Effector memory CD4-positive, alpha-beta T cell (primary cell): ENCODE results near the gene RSBN1L.

ENCODE experiments used
- DNase-seq, 3 donors: peaks; one replicate each; pipeline ENCODE4 v3.0.0-alpha.2; 2020
- H3K27ac ChIP-seq: 2 replicates; pipeline ENCODE4 v1.7.0; 2013; ENCODE audit warnings: mild to moderate bottlenecking, low read length, moderate library complexity; ENCODE audit not compliant: insufficient read depth, poor library complexity, severe bottlenecking
- H3K27me3 ChIP-seq: replicated peaks from 2 replicates; pipeline ENCODE4 v1.7.0; 2013; ENCODE audit warnings: mild to moderate bottlenecking, low read length; ENCODE audit not compliant: insufficient read depth, control insufficient read depth, poor library complexity, severe bottlenecking
- H3K36me3 ChIP-seq: 2 replicates; pipeline ENCODE4 v1.7.0; 2013; ENCODE audit warnings: mild to moderate bottlenecking, low read length, moderate library complexity; ENCODE audit not compliant: control insufficient read depth, insufficient read depth
- H3K4me1 ChIP-seq: 2 replicates; pipeline ENCODE4 v1.7.0; 2013; ENCODE audit warnings: low read length, mild to moderate bottlenecking; ENCODE audit not compliant: control insufficient read depth, insufficient read depth, poor library complexity, severe bottlenecking
- H3K4me3 ChIP-seq: 2 replicates; pipeline ENCODE4 v1.7.0; 2013; ENCODE audit warnings: low read length, low read depth, mild to moderate bottlenecking; ENCODE audit not compliant: insufficient read depth, poor library complexity, severe bottlenecking
- H3K9me3 ChIP-seq: 2 replicates; pipeline ENCODE4 v1.7.0; 2013; ENCODE audit warnings: mild to moderate bottlenecking, low read length, moderate library complexity; ENCODE audit not compliant: control insufficient read depth

RSBN1L gene

DNA sequence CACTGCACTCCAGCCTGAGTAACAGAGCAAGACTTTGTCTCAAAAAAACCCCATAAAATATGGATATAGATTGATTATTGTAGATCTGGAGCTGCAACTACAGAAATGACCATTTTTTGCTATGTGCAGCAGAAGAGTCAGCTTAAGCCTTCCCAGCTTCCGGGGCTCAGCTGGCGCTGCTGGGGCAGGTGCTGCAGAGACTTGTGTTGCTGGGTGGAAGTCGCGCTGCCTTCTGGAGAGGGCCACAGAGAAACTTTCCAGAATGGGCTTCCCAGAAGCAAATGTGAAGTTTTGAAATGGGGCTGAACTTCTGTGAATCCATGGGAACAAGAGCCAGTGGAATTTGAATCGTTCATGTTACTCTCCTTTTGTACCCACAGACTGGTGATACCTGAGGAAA is 37.3 kb upstream of the RSBN1L start:
- no peak overlapping the region for H3K27ac ChIP-seq
- no peaks in the 10 kb centered on the region for H3K9me3 ChIP-seq
- H3K36me3 ChIP-seq, result no peaks in the 10 kb centered on the region
- no peaks in the 10 kb centered on the region for H3K27me3 ChIP-seq
- no peak overlapping the region for H3K4me3 ChIP-seq
- H3K4me1 ChIP-seq, result no peaks in the 10 kb centered on the region
- DNase-seq, result no peak

GRCh38 chr7:77661816-77662215 is 34.4 kb upstream of the RSBN1L start:
- Histone ChIP-seq H3K36me3 (no peaks in the 10 kb centered on the region), H3K4me3 (no peak overlapping the region), H3K9me3 (no peaks in the 10 kb centered on the region), H3K27ac (no peak overlapping the region), H3K4me1 (no peaks in the 10 kb centered on the region), H3K27me3 (no peaks in the 10 kb centered on the region)
- no peak for DNase-seq

DNA sequence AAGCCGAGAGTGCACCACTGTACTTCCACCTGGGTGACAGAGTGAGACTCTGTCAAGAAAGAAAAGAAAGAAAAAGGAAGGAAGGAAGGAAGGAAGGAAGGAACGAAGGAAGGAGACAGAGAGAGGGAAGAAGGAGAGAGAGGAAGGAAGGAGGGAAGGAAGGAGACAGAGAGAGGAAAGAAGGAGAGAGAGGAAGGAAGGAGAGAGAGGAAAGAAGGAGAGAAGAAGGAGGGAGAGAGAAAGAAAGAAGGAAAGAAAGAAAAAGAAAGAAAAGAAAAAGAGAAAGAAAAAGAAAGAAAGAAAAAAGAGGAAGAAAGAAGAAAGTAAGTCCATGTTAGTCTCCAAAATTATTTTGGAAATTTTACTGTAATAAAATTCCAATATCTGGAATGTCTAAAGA is 33.4 kb upstream of the RSBN1L start:
- Histone ChIP-seq H3K36me3 (no peaks in the 10 kb centered on the region), H3K4me1 (no peaks in the 10 kb centered on the region)
- DNase-seq, result no peak

DNA sequence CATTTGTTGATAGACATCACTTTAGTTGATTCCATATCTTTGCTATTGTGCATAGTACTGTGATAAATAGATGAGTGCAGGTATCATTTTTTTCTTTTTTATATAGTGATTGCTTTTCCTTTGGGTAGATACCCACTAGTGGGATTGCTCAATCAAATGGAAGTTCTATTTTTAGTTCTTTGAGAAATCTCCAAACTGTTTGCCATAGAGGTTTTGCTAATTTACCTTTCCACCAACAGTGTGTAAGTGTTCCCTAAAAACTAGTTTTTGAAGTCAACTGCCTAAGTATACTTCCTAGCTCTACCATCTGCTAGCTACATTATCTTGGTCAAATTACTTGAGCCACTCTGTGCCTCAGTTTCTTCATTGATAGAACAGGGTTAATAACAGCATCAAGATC is 31.5 kb upstream of the RSBN1L start:
- Histone ChIP-seq H3K27me3 (no peaks in the 10 kb centered on the region), H3K36me3 (no peaks in the 10 kb centered on the region), H3K4me1 (no peaks in the 10 kb centered on the region), H3K27ac (no peak overlapping the region), H3K4me3 (no peak overlapping the region), H3K9me3 (no peaks in the 10 kb centered on the region)
- no peak for DNase-seq

More for the DNA sequence above, 33.4 kb upstream of the RSBN1L start:
- no peak overlapping the region for H3K4me3 ChIP-seq
- H3K27me3 ChIP-seq, result no peaks in the 10 kb centered on the region
- H3K9me3 ChIP-seq, result no peaks in the 10 kb centered on the region
- H3K27ac ChIP-seq, result no peak overlapping the region

GRCh38 chr7:77665161-77665560 is 31.1 kb upstream of the RSBN1L start:
- Histone ChIP-seq H3K27ac (no peak overlapping the region), H3K4me1 (no peaks in the 10 kb centered on the region), H3K36me3 (no peaks in the 10 kb centered on the region), H3K27me3 (no peaks in the 10 kb centered on the region), H3K9me3 (no peaks in the 10 kb centered on the region), H3K4me3 (no peak overlapping the region)
- no peak for DNase-seq

- H3K4me3 ChIP-seq, result no peak overlapping the region
- DNase-seq, result no peak
- H3K9me3 ChIP-seq, result no peaks in the 10 kb centered on the region
- no peaks in the 10 kb centered on the region for H3K4me1 ChIP-seq
- no peaks in the 10 kb centered on the region for H3K27me3 ChIP-seq
- H3K27ac ChIP-seq, result no peak overlapping the region
- H3K36me3 ChIP-seq, result no peaks in the 10 kb centered on the region
Measured at GRCh38 chr7:77667459-77668086, 28.7 kb upstream of the RSBN1L start.

- no peak for DNase-seq
- H3K36me3 ChIP-seq, result no peaks in the 10 kb centered on the region
- no peaks in the 10 kb centered on the region for H3K4me1 ChIP-seq
Measured at GRCh38 chr7:77674878-77675277, 21.4 kb upstream of the RSBN1L start.

GRCh38 chr7:77679608-77680007 is 16.7 kb upstream of the RSBN1L start:
- Histone ChIP-seq H3K9me3 (no peaks in the 10 kb centered on the region), H3K27me3 (no peaks in the 10 kb centered on the region), H3K27ac (no peak overlapping the region), H3K36me3 (no peaks in the 10 kb centered on the region), H3K4me1 (no peaks in the 10 kb centered on the region), H3K4me3 (no peak overlapping the region)
- no peak for DNase-seq

More at GRCh38 chr7:77674878-77675277, 21.4 kb upstream of the RSBN1L start:
- Histone ChIP-seq H3K9me3 (no peaks in the 10 kb centered on the region), H3K27ac (no peak overlapping the region), H3K27me3 (no peaks in the 10 kb centered on the region), H3K4me3 (no peak overlapping the region)

GRCh38 chr7:77680266-77680665 is 16.0 kb upstream of the RSBN1L start:
- H3K4me1 ChIP-seq, result no peaks in the 10 kb centered on the region
- no peak overlapping the region for H3K27ac ChIP-seq
- no peak overlapping the region for H3K4me3 ChIP-seq
- no peak for DNase-seq
- no peaks in the 10 kb centered on the region for H3K27me3 ChIP-seq
- no peaks in the 10 kb centered on the region for H3K36me3 ChIP-seq
- H3K9me3 ChIP-seq, result no peaks in the 10 kb centered on the region

GRCh38 chr7:77684030-77684429 is 12.2 kb upstream of the RSBN1L start:
- DNase-seq, result no peak
- Histone ChIP-seq H3K4me1 (peaks cover 14% of the 10 kb centered on the region), H3K27me3 (no peaks in the 10 kb centered on the region), H3K36me3 (no peaks in the 10 kb centered on the region), H3K27ac (no peak overlapping the region), H3K9me3 (no peaks in the 10 kb centered on the region), H3K4me3 (no peak overlapping the region)
